Memory B cell (primary cell): ENCODE measurements around the gene ATXN7L3B.

Experiments used
- ATAC-seq: fragments of 150-1000 bp; cut with Tn5 transposase; 2 replicates; pipeline ENCODE4 v1.10.0; 2021; ENCODE audit warnings: low read depth, mild to moderate bottlenecking, moderate library complexity
- DNase-seq, 2 donors: peaks; one replicate each; pipeline ENCODE4 v3.0.0; 2022; ENCODE audit warnings: low spot score in 2 of 2
- H3K27ac Mint-ChIP-seq: one replicate; pipeline ENCODE4 v1.8.0; 2022; ENCODE audit warnings: mild to moderate bottlenecking, moderate library complexity, mixed read lengths
- H3K27me3 Mint-ChIP-seq: one replicate; pipeline ENCODE4 v1.8.0; 2022; ENCODE audit warnings: mixed read lengths
- H3K36me3 Mint-ChIP-seq: one replicate; pipeline ENCODE4 v1.8.0; 2022; ENCODE audit warnings: mild to moderate bottlenecking, mixed read lengths
- H3K4me1 Mint-ChIP-seq: one replicate; pipeline ENCODE4 v1.8.0; 2022; ENCODE audit warnings: mixed read lengths
- H3K4me3 Mint-ChIP-seq: one replicate; pipeline ENCODE4 v1.8.0; 2022; ENCODE audit warnings: mild to moderate bottlenecking, moderate library complexity, mixed read lengths
- H3K9me3 Mint-ChIP-seq: one replicate; pipeline ENCODE4 v1.8.0; 2022; ENCODE audit warnings: mixed read lengths

Gene ATXN7L3B

DNA sequence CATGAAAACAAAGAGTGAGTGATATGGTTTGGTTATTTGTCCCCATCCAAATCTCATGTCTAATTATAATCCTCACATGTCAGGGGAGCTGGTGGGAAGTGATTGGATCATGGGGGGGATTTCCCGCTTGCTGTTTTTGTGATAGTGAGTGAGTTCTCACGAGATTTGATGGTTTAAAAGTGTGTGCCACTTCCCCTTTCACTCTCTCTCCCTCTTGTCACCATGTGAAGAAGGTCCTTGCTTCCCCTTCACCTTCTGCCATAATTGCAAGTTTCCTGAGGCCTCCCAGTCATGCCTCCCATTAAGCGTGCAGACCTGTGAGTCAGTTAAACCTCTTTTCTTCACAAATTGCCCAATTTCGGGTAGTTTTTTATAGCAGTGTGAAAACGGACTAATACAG lies 2.1 kb upstream of the ATXN7L3B start:
- peak overlapping the region; percentile 22 for H3K4me3 Mint-ChIP-seq

DNA sequence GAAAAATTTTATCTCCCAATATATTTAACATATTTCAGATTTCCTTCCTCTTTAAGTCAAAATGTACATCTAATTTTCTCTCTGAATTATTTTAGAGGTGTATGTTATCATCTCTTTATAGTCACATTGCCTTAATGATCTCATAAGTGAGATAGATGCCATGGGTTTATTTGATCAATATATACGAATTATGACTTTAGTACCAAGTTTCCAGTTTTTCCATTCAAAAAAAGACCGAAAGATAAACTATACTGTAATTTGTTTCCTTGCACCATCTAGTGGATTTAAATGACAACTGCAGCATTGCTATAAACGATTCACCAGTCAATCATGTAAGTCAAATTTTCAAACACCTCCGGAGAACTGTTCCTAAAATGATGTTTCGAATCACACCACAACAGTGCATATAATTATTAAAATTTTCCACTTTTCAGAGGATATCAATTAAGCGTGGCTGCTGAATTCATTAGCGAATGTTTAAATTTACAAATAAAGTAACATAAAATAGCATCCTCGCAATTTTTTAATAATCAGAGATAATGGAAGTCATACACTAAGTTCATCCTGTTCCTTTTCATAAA lies 419 bp upstream of the ATXN7L3B start:
- H3K4me1 Mint-ChIP-seq: peaks cover 37% of the 10 kb centered on the region
- no peaks in the 10 kb centered on the region for H3K9me3 Mint-ChIP-seq
- ATAC-seq (peak; percentile 44), DNase-seq (no peak)
- H3K36me3 Mint-ChIP-seq: peaks cover 15% of the 10 kb centered on the region
- peak overlapping the region; percentile 86 for H3K4me3 Mint-ChIP-seq
- H3K27ac Mint-ChIP-seq: peak overlapping the region; percentile 99
- no peaks in the 10 kb centered on the region for H3K27me3 Mint-ChIP-seq

More for the DNA sequence above, 2.1 kb upstream of the ATXN7L3B start:
- H3K9me3 Mint-ChIP-seq: no peaks in the 10 kb centered on the region
- no peak overlapping the region for H3K27ac Mint-ChIP-seq
- H3K36me3 Mint-ChIP-seq: peaks cover 10% of the 10 kb centered on the region
- DNase-seq (peak in 1 of 2 donors; percentile 25), ATAC-seq (no peak)
- H3K27me3 Mint-ChIP-seq: no peaks in the 10 kb centered on the region
- H3K4me1 Mint-ChIP-seq: peaks cover 23% of the 10 kb centered on the region

DNA sequence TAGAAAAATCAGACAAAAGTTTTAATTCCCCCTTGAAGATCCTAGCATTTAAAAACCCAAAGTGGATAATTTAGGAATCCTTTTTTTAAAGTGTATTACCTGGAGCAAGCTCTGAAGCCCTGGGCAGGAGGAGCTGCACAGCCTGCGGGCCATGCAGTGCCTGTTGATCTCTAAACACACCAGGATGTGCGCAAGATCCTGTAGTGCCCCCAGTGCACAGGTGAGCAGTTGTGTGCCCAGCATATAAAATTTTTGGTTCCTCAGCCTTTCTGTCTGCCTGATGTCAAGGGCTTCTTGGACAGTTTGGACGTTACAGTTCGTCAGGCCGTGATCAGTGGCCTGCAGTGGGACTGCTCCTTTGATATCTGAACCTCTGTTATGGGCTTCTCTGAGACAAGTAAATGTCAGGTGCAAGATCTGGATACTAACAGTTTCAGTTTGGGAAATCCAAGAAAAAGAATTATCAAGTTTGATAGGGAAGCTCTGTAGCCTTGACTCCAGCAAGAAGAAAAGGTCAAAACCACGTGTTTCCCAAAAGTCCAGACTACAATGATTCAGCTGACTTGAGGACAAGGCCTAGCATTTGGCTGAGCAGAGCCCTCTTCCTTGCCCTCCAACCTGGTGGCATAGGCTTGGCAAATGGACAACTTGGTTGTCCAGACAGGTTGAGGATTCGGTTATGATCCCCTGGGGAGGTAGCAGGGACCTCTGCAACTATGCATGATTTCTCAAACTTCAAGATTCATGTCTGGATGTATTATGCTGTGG lies 1.0 kb downstream of the ATXN7L3B start:
- peak; percentile 30 for ATAC-seq
- Mint-ChIP-seq H3K27me3 (no peaks in the 10 kb centered on the region), H3K36me3 (peaks cover 17% of the 10 kb centered on the region), H3K4me1 (peaks cover 37% of the 10 kb centered on the region), H3K4me3 (peak overlapping the region; percentile 86), H3K27ac (peak overlapping the region; percentile 99), H3K9me3 (no peaks in the 10 kb centered on the region)
- peak; percentile 31 to 45 for DNase-seq

DNA sequence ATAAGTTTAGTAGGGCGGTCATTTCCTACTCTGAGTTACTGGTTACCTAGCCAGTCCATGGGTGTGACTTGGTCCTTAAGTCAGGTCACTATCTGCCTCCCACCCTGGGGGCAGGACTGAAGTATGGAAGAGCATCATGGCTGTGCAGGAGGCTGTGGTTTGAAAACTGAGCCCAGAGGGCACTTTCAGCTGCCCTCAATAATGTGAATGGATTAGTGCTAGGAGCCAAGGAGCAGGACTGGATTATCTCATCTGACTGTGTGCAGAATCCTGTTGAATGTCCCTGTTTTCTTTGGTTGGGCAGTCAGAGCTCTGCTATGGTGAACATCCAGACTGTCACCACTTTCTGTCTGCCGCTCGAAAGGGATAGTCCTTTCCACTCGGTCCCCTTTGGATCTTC lies 1.6 kb downstream of the ATXN7L3B start:
- ATAC-seq (no peak), DNase-seq (no peak)
- H3K9me3 Mint-ChIP-seq: no peaks in the 10 kb centered on the region
- H3K36me3 Mint-ChIP-seq: peaks cover 17% of the 10 kb centered on the region
- peak overlapping the region; percentile 99 for H3K27ac Mint-ChIP-seq
- peaks cover 37% of the 10 kb centered on the region for H3K4me1 Mint-ChIP-seq
- no peaks in the 10 kb centered on the region for H3K27me3 Mint-ChIP-seq
- H3K4me3 Mint-ChIP-seq: peak overlapping the region; percentile 86

DNA sequence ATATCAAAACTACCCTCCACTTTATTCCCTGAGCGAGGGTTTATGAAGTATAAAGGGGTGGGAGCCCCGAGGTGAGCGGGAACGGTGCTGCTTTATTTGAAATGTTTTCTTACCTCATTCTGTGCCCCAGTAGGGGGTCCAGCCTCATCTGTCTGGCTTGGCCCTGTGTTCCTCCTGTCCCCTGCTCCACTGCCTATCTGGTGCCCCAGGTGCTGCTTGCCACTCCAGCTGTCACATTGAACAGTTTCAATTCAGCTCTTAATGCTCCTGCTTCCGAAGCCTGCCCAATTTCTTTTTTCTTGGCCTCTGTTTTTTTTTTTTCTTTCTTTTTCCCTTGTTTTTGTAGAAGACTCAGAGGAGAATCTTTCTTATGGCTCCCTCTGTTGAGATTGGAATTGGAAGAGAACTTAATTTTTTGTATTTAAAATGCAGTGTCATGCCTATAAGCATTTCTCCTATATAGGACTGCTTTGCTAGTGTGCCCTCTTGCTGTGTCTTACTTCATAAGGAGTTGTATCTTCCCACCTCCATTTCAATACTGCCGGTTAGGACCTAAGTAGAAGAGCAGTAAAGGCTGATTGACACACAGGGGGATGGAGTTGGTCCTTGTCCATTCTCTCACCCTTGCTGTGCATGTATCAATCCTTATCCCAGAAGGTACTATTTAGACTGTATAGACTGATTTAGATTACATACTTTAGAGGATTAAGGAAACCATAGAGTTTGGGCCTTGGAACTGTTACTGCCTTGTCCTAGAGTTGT lies 2.3 kb downstream of the ATXN7L3B start:
- no peak for ATAC-seq
- peaks cover 37% of the 10 kb centered on the region for H3K4me1 Mint-ChIP-seq
- H3K4me3 Mint-ChIP-seq: peak overlapping the region; percentile 86
- H3K36me3 Mint-ChIP-seq: peaks cover 17% of the 10 kb centered on the region
- no peaks in the 10 kb centered on the region for H3K27me3 Mint-ChIP-seq
- DNase-seq: no peak
- peak overlapping the region; percentile 99 for H3K27ac Mint-ChIP-seq
- no peaks in the 10 kb centered on the region for H3K9me3 Mint-ChIP-seq

DNA sequence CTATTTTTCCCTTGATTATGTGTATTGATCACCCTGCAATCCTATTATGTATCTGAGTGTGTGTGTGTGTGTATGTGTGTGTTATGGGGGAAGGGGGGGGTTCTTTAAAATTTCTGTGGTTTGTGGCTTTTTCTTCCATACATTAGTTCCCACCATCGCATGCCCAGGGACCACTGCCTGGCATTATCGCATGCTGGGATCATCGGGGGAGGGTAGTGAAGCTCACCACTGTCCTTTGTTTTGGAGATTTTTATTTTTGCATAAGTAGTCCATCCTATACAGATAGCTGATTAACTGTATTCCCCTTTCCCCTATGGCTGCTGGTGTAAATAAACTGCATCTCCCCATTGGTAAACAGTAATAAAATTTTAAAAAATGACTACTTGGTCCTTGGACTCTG lies 3.4 kb downstream of the ATXN7L3B start:
- peaks cover 37% of the 10 kb centered on the region for H3K4me1 Mint-ChIP-seq
- H3K9me3 Mint-ChIP-seq: no peaks in the 10 kb centered on the region
- H3K27ac Mint-ChIP-seq: peak overlapping the region; percentile 99
- no peaks in the 10 kb centered on the region for H3K27me3 Mint-ChIP-seq
- ATAC-seq: no peak
- H3K4me3 Mint-ChIP-seq: peak overlapping the region; percentile 12
- peaks cover 17% of the 10 kb centered on the region for H3K36me3 Mint-ChIP-seq
- no peak for DNase-seq

DNA sequence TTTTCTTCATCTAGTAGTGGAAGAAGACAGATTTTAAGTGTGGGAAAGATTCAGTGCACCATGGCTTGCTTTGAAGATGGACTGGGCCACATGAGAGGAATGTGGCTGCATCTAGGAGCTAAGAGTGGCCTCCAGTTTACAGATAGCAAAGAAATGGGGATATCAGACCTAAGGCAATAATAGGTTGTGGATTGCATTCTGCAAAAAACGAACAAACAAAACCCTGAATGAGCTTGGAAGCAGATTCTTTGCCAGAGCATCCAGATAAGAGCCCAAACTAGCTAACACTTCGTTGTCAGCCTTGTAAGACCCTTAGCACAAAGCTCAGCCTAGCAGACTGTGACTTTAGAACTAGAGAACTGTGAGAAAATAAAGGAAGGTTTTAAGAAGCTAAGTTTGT lies 9.6 kb downstream of the ATXN7L3B start:
- no peaks in the 10 kb centered on the region for H3K9me3 Mint-ChIP-seq
- no peak overlapping the region for H3K27ac Mint-ChIP-seq
- DNase-seq (no peak), ATAC-seq (no peak)
- no peaks in the 10 kb centered on the region for H3K4me1 Mint-ChIP-seq
- H3K4me3 Mint-ChIP-seq: no peak overlapping the region
- H3K27me3 Mint-ChIP-seq: no peaks in the 10 kb centered on the region
- H3K36me3 Mint-ChIP-seq: peaks cover 5% of the 10 kb centered on the region

DNA sequence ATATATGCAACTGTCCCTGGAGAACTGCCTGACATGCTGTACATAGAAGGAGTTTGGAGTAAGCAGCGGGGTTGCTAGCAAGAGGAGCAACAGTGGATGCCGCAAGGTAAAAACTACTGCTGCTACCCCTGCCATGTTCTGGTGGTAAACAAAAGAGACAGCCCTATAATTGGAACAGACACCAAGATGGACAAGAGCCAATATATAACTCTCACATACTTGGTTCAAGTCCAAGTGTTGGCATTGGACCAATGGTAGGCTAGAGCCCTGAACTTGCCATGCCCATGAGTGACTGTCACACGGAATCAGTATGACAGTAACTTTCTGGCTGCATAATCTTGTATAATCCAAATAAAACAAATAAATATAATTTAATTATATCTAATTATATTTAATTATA lies 13.7 kb downstream of the ATXN7L3B start:
- H3K27ac Mint-ChIP-seq: no peak overlapping the region
- H3K4me3 Mint-ChIP-seq: no peak overlapping the region
- H3K9me3 Mint-ChIP-seq: no peaks in the 10 kb centered on the region
- DNase-seq: no peak
- peaks cover 3% of the 10 kb centered on the region for H3K36me3 Mint-ChIP-seq
- H3K27me3 Mint-ChIP-seq: no peaks in the 10 kb centered on the region
- H3K4me1 Mint-ChIP-seq: peaks cover 3% of the 10 kb centered on the region
- ATAC-seq: no peak

DNA sequence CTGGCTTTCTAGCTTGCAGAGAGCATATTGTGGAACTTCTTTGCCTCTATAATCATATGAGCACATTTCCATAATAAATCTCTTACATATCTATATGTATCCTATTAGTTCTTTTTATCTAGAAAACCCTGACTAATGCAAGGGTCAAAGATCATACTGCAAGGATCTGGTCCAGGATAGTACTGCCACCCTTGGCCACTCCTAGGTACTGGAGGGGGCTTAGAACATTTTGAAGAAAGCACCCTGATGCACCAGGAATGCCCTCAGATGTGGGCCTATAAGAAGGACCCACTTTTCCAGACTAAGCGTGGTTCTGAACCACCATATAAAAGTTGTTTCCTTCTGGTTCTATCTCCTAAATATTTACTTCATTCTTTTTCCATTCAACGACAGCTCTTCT lies 14.6 kb downstream of the ATXN7L3B start:
- Mint-ChIP-seq H3K9me3 (no peaks in the 10 kb centered on the region), H3K4me3 (no peak overlapping the region), H3K36me3 (no peaks in the 10 kb centered on the region), H3K27ac (no peak overlapping the region), H3K4me1 (peaks cover 3% of the 10 kb centered on the region), H3K27me3 (no peaks in the 10 kb centered on the region)
- DNase-seq (no peak), ATAC-seq (no peak)

DNA sequence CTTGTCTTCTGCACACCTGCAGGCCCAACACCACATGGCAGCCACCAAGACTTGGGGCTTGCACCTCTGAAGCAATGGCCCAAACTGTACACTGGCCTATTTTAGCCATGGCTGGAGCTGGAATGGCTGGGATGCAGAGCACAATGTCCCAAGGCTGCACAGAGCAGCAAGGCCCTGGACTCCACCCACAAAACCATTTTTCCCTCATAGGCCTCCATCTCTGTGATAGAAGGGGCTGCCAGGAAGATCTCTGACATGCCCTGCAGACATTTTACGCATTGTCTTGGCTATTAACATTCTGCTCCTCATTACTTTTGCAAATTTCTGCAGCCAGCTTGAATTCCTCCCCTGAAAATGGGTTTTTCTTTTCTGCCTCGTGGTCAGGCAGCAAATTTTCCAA lies 22.1 kb downstream of the ATXN7L3B start:
- H3K4me1 Mint-ChIP-seq: no peaks in the 10 kb centered on the region
- no peaks in the 10 kb centered on the region for H3K36me3 Mint-ChIP-seq
- no peaks in the 10 kb centered on the region for H3K9me3 Mint-ChIP-seq
- ATAC-seq (no peak), DNase-seq (no peak)
- no peaks in the 10 kb centered on the region for H3K27me3 Mint-ChIP-seq
- no peak overlapping the region for H3K27ac Mint-ChIP-seq
- no peak overlapping the region for H3K4me3 Mint-ChIP-seq

DNA sequence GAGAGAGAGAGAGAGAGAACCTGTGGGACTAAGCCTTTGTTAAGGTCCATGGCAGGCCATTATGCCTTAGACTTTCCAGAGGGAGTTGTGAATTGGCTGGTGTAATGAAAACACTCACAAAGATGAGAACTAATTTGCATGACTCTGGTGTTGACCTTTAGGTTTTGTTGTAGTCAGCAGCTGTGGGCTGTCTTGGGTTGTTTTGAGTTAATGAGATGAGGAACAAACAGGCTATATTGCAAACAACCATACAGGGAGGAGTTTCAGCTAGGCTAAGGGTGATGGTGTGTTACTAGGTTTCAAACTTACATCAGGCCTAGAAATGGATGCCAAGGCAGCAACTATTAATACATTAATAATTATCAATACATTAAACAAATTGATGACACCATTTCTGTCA lies 26.3 kb downstream of the ATXN7L3B start:
- no peak for ATAC-seq
- no peak for DNase-seq
- H3K4me3 Mint-ChIP-seq: no peak overlapping the region
- H3K4me1 Mint-ChIP-seq: no peaks in the 10 kb centered on the region
- H3K27ac Mint-ChIP-seq: no peak overlapping the region
- H3K36me3 Mint-ChIP-seq: no peaks in the 10 kb centered on the region
- no peaks in the 10 kb centered on the region for H3K9me3 Mint-ChIP-seq
- peaks cover 2% of the 10 kb centered on the region for H3K27me3 Mint-ChIP-seq

DNA sequence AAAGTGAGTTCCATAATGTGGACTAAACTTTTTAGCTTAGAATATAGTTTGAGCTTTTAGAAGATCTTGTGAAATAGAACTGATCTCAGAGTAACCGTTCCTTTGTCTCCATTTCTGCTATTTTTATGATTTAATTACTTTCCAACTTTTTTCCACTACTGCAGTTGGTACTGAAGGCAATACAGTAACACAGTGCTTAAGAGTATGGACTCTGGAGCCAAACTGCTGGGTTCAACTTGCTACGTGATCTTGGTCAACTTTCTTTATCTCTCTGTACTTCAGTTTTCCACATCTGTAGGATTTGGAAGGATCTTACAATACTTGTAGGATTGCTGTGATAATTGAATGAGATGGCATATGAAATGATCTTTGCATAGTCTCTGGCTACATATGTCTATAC lies 40.9 kb downstream of the ATXN7L3B start:
- no peaks in the 10 kb centered on the region for H3K36me3 Mint-ChIP-seq
- H3K9me3 Mint-ChIP-seq: peaks cover 2% of the 10 kb centered on the region

DNA sequence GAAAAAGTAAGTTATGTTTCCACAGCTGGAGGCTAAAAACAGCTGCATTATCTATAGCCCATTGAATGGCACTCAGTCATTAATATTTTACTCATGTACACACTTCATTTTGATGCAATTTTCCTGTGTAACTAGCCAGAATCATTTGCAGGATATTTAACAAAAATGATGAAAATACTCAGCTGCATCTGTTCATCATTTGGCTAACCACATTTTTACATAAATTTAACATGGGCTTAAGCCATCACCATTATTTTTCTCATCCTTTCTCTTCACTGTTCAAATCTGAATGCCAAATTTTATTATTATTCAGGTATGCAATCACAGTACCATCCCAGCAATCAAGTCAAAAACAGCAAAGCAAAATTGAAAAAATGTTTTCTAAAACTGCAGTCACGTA lies 41.8 kb downstream of the ATXN7L3B start:
- Mint-ChIP-seq H3K4me3 (no peak overlapping the region), H3K36me3 (no peaks in the 10 kb centered on the region), H3K9me3 (peaks cover 2% of the 10 kb centered on the region), H3K27me3 (peaks cover 2% of the 10 kb centered on the region), H3K4me1 (no peaks in the 10 kb centered on the region), H3K27ac (no peak overlapping the region)
- no peak for DNase-seq
- no peak for ATAC-seq

More for the DNA sequence above, 40.9 kb downstream of the ATXN7L3B start:
- H3K4me1 Mint-ChIP-seq: no peaks in the 10 kb centered on the region
- H3K4me3 Mint-ChIP-seq: no peak overlapping the region
- peaks cover 2% of the 10 kb centered on the region for H3K27me3 Mint-ChIP-seq
- ATAC-seq: no peak
- H3K27ac Mint-ChIP-seq: no peak overlapping the region
- no peak for DNase-seq

DNA sequence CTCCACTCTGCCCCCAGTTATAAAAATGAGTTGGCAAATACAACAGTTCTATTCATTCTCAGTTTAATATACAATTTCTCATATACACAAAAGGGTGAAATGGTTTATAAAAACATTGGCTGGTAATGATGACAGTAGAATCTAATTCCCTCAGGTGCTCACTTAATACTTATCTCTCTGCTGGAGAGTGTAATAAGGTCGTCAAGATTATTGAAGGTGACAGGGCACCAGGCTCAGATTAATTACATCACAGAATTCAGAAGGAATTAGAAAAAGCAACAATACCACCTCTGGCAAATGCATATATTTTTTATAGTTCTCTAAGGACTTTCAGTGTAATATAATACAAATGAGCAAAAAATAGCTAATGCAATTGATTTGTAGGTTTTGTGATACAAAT lies 42.3 kb downstream of the ATXN7L3B start:
- DNase-seq (no peak), ATAC-seq (no peak)
- Mint-ChIP-seq H3K4me1 (no peaks in the 10 kb centered on the region), H3K4me3 (no peak overlapping the region), H3K9me3 (peaks cover 2% of the 10 kb centered on the region), H3K27me3 (peaks cover 2% of the 10 kb centered on the region), H3K36me3 (no peaks in the 10 kb centered on the region), H3K27ac (no peak overlapping the region)
